SH-SY5Y (cell line): ENCODE data around the gene CUEDC1.

Source experiments
- GATA2 ChIP-seq: IDR thresholded peaks from 2 replicates; pipeline ENCODE4 v1.6.1; 2011; ENCODE audit warnings: mild to moderate bottlenecking, low read depth, low read length
- GATA3 ChIP-seq: IDR thresholded peaks from 2 replicates; pipeline ENCODE4 v1.6.1; 2011; ENCODE audit warnings: low read depth, mild to moderate bottlenecking, low read length, moderate library complexity

DNA sequence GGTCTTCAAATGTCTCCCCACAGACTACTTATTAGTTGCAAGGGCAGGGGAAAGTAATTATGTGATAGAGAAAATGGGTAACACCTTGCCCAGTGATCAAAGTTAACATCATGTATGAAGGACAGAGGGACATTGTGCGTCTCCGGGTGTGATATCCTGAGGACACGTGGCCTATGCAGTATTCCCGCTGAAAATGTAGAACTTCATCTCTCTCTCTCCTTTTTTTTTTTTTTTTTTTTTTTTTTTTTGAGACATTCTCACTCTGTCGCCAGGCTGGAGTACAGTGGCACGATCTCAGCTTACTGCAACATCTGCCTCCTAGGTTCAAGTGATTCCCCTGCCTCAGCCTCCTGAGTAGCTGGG is 7.9 kb upstream of the CUEDC1 start:
- TF ChIP-seq GATA3 (no peak), GATA2 (no peak)
